H9 (cell line): Measurements from ENCODE around the gene PTPRN2. TPM values are rescaled to one million over a fixed set of nuclear protein-coding genes. Genes with fewer than 3 reads are reported as not detected.

Experiments
- DNase-seq: peaks from one replicate; pipeline ENCODE4 v3.0.0-alpha.2; 2017
- H2AFZ ChIP-seq: one replicate; pipeline ENCODE4 v1.6.1; 2013; ENCODE audit warnings: mild to moderate bottlenecking, low read length, control low read depth, moderate library complexity
- H2AK5ac ChIP-seq: 2 replicates; pipeline ENCODE4 v1.6.1; 2013; ENCODE audit warnings: low read length, control low read depth, mixed read lengths; ENCODE audit not compliant: insufficient read length
- H2BK120ac ChIP-seq: one replicate; pipeline ENCODE4 v1.6.1; 2013; ENCODE audit warnings: low read depth, mild to moderate bottlenecking, low read length, control low read depth, inconsistent platforms; ENCODE audit not compliant: poor library complexity, severe bottlenecking
- H2BK12ac ChIP-seq: 2 replicates; pipeline ENCODE4 v1.6.1; 2013; ENCODE audit warnings: low read length, control low read depth, mixed read lengths, low read depth; ENCODE audit not compliant: insufficient read length
- H2BK15ac ChIP-seq: 2 replicates; pipeline ENCODE4 v1.6.1; 2013; ENCODE audit warnings: low read depth, low read length, control low read depth
- H2BK20ac ChIP-seq: one replicate; pipeline ENCODE4 v1.6.1; 2013; ENCODE audit warnings: low read depth, mild to moderate bottlenecking, low read length, control low read depth, inconsistent platforms; ENCODE audit not compliant: poor library complexity, severe bottlenecking
- H2BK5ac ChIP-seq: 2 replicates; pipeline ENCODE4 v1.6.1; 2013; ENCODE audit warnings: low read length, control low read depth, mixed read lengths; ENCODE audit not compliant: insufficient read length
- H3K14ac ChIP-seq: 2 replicates; pipeline ENCODE4 v1.6.1; 2013; ENCODE audit warnings: low read length, control low read depth; ENCODE audit not compliant: insufficient read depth
- H3K18ac ChIP-seq: 2 replicates; pipeline ENCODE4 v1.6.1; 2013; ENCODE audit warnings: low read depth, mild to moderate bottlenecking, mixed read lengths, low read length, control low read depth; ENCODE audit not compliant: insufficient read length
- H3K23ac ChIP-seq: 2 replicates; pipeline ENCODE4 v1.6.1; 2013; ENCODE audit warnings: low read length, control low read depth, mixed read lengths, low read depth; ENCODE audit not compliant: insufficient read length
- H3K23me2 ChIP-seq: 2 replicates; pipeline ENCODE4 v1.6.1; 2013; ENCODE audit warnings: low read depth, mild to moderate bottlenecking, mixed read lengths, low read length, control low read depth; ENCODE audit not compliant: insufficient read length, poor library complexity, severe bottlenecking
- H3K27ac ChIP-seq: 2 replicates; pipeline ENCODE4 v1.5.1; 2013; ENCODE audit warnings: low read length, control low read depth, mixed read lengths, low read depth; ENCODE audit not compliant: insufficient read length
- H3K27me3 ChIP-seq: 2 replicates; pipeline ENCODE4 v1.6.1; 2013; ENCODE audit warnings: low read length, control low read depth, inconsistent platforms; ENCODE audit not compliant: insufficient read depth
- H3K4ac ChIP-seq: 2 replicates; pipeline ENCODE4 v1.6.1; 2013; ENCODE audit warnings: low read depth, mild to moderate bottlenecking, control low read depth, inconsistent platforms, low read length, moderate library complexity
- H3K4me1 ChIP-seq: 2 replicates; pipeline ENCODE4 v1.6.1; 2013; ENCODE audit warnings: low read length, control low read depth, inconsistent platforms; ENCODE audit not compliant: insufficient read depth
- H3K4me2 ChIP-seq: 2 replicates; pipeline ENCODE4 v1.6.1; 2013; ENCODE audit warnings: low read length, control low read depth, mixed read lengths; ENCODE audit not compliant: insufficient read length, insufficient read depth
- H3K56ac ChIP-seq: 2 replicates; pipeline ENCODE4 v1.6.1; 2013; ENCODE audit warnings: low read depth, mild to moderate bottlenecking, mixed read lengths, low read length, control low read depth; ENCODE audit not compliant: insufficient read length
- H3K79me1 ChIP-seq: 2 replicates; pipeline ENCODE4 v1.6.1; 2013; ENCODE audit warnings: low read depth, mild to moderate bottlenecking, moderate library complexity, low read length, control low read depth, inconsistent platforms; ENCODE audit not compliant: insufficient read depth, poor library complexity, severe bottlenecking
- H3K79me2 ChIP-seq: 2 replicates; pipeline ENCODE4 v1.6.1; 2013; ENCODE audit warnings: low read length, control low read depth, inconsistent platforms; ENCODE audit not compliant: insufficient read depth
- H3K9ac ChIP-seq: 2 replicates; pipeline ENCODE4 v1.6.1; 2013; ENCODE audit warnings: low read length, control low read depth, mixed read lengths; ENCODE audit not compliant: insufficient read length; ENCODE audit errors: extremely low read depth
- H3K9me3 ChIP-seq: one replicate; pipeline ENCODE4 v1.6.1; 2013; ENCODE audit warnings: low read depth, low read length, inconsistent platforms; ENCODE audit not compliant: control insufficient read depth
- H3T11ph ChIP-seq: one replicate; pipeline ENCODE4 v1.6.1; 2013; ENCODE audit warnings: mild to moderate bottlenecking, low read length, control low read depth, inconsistent platforms
- H4K20me1 ChIP-seq: one replicate; pipeline ENCODE4 v1.6.1; 2013; ENCODE audit not compliant: control insufficient read depth, insufficient read length, insufficient read depth
- H4K5ac ChIP-seq: 2 replicates; pipeline ENCODE4 v1.6.1; 2013; ENCODE audit warnings: low read depth, mild to moderate bottlenecking, mixed read lengths, low read length, control low read depth; ENCODE audit not compliant: insufficient read length
- H4K8ac ChIP-seq: replicated peaks from 2 replicates; pipeline ENCODE4 v1.6.1; 2013; ENCODE audit warnings: low read length, control low read depth, mixed read lengths, low read depth; ENCODE audit not compliant: insufficient read length
- H4K91ac ChIP-seq: 2 replicates; pipeline ENCODE4 v1.6.1; 2013; ENCODE audit warnings: low read depth, mild to moderate bottlenecking, moderate library complexity, mixed read lengths, low read length, control low read depth; ENCODE audit not compliant: insufficient read length
- H3K27ac Mint-ChIP-seq, 3 experiments: 2 replicates in 2 of 3; 3 replicates in 1 of 3; pipeline ENCODE4 v1.8.0; 2020 to 2021; ENCODE audit warnings: mixed read lengths in 3 of 3, mild to moderate bottlenecking in 1 of 3, moderate library complexity in 1 of 3
- H3K27me3 Mint-ChIP-seq: 2 replicates; pipeline ENCODE4 v1.8.0; 2021; ENCODE audit warnings: low read depth, mild to moderate bottlenecking, moderate library complexity, mixed read lengths
- H3K36me3 Mint-ChIP-seq, 3 experiments: 2 replicates in 2 of 3; 3 replicates in 1 of 3; pipeline ENCODE4 v1.8.0; 2020 to 2021; ENCODE audit warnings: low read depth in 3 of 3, mixed read lengths in 3 of 3; ENCODE audit not compliant: insufficient read depth in 1 of 3
- H3K4me1 Mint-ChIP-seq, 2 experiments: 2 replicates each; pipeline ENCODE4 v1.8.0; 2020; ENCODE audit warnings: mixed read lengths in 2 of 2
- H3K4me3 Mint-ChIP-seq, 2 experiments: 2 replicates in 1 of 2; 3 replicates in 1 of 2; pipeline ENCODE4 v1.8.0; 2020 to 2021; ENCODE audit warnings: mild to moderate bottlenecking in 2 of 2, mixed read lengths in 2 of 2, moderate library complexity in 1 of 2
- H3K9me3 Mint-ChIP-seq, 2 experiments: 2 replicates in 1 of 2; 3 replicates in 1 of 2; pipeline ENCODE4 v1.8.0; 2020; ENCODE audit warnings: mild to moderate bottlenecking in 2 of 2, mixed read lengths in 2 of 2, moderate library complexity in 1 of 2
- WGBS: extraction: QIAGEN DNeasy Blood & Tissue Kit; methylation state at CpG from one replicate; pipeline ENCODE4 v1.1.7; 2013; ENCODE audit warnings: missing lambda C conversion rate, low lambda C conversion rate, mixed read lengths; ENCODE audit not compliant: insufficient read length; ENCODE audit errors: extremely low coverage; 5-methylcytosine and 5-hydroxymethylcytosine counted together
- total RNA-seq: library from RNA; stranded (reverse); gene quantifications from 2 replicates; pipeline ENCODE4 v1.2.1, GENCODE V29; 2021
- TF ChIP-seq, protein P1 (sequence below): fragments of 200-600 bp; sonication (generic); conservative IDR thresholded peaks from 3 replicates; pipeline ENCODE4 v1.8.0; 2021; ENCODE audit warnings: antibody characterized with exemption, mild to moderate bottlenecking

Gene PTPRN2
- total RNA-seq, 1 experiment from 2014 or later, result 5.2 TPM

- Histone ChIP-seq H3K9ac (no peak overlapping the region), H2BK120ac (no peak overlapping the region), H3K27ac (no peak overlapping the region), H3K79me1 (no peaks in the 10 kb centered on the region), H2BK20ac (no peak overlapping the region), H3K18ac (peak overlapping the region; percentile 39), H2BK5ac (no peak overlapping the region), H4K91ac (no peak overlapping the region), H4K5ac (no peak overlapping the region), H2BK12ac (no peak overlapping the region), H2AFZ (no peak overlapping the region), H2AK5ac (no peak overlapping the region), H2BK15ac (no peak overlapping the region), H3K23ac (no peak overlapping the region), H3K79me2 (no peaks in the 10 kb centered on the region), H3K4me2 (no peak overlapping the region), H3K9me3 (no peaks in the 10 kb centered on the region), H3K27me3 (no peaks in the 10 kb centered on the region), H3K23me2 (no peaks in the 10 kb centered on the region), H3K14ac (no peak overlapping the region), H3K4ac (no peak overlapping the region), H3K4me1 (no peaks in the 10 kb centered on the region; the same call in 1 of the 2 replicates), H3K56ac (no peak overlapping the region), H4K8ac (no peak overlapping the region), H3T11ph (no peak overlapping the region), H4K20me1 (no peaks in the 10 kb centered on the region)
- peaks cover 12% of the 10 kb centered on the region for H3K27me3 Mint-ChIP-seq
- peaks cover 16% of the 10 kb centered on the region in 2 experiments; a peak in 4 of 5 replicates for H3K9me3 Mint-ChIP-seq
- DNase-seq, result no peak
- peak overlapping the region in 1 of 3 experiments; percentile 8; a peak in 1 of 7 replicates for H3K27ac Mint-ChIP-seq
- TF ChIP-seq, protein P1, sequence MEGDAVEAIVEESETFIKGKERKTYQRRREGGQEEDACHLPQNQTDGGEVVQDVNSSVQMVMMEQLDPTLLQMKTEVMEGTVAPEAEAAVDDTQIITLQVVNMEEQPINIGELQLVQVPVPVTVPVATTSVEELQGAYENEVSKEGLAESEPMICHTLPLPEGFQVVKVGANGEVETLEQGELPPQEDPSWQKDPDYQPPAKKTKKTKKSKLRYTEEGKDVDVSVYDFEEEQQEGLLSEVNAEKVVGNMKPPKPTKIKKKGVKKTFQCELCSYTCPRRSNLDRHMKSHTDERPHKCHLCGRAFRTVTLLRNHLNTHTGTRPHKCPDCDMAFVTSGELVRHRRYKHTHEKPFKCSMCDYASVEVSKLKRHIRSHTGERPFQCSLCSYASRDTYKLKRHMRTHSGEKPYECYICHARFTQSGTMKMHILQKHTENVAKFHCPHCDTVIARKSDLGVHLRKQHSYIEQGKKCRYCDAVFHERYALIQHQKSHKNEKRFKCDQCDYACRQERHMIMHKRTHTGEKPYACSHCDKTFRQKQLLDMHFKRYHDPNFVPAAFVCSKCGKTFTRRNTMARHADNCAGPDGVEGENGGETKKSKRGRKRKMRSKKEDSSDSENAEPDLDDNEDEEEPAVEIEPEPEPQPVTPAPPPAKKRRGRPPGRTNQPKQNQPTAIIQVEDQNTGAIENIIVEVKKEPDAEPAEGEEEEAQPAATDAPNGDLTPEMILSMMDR, result no peak
- WGBS, result no CpG with 5 or more reads among the region's 8 CpGs
- no peak overlapping the region for H3K4me3 Mint-ChIP-seq
- peaks cover 14 to 18% of the 10 kb centered on the region in 2 experiments for H3K4me1 Mint-ChIP-seq
- peaks cover 1 to 20% (median 3%) of the 10 kb centered on the region in 3 experiments; a peak in 5 of 7 replicates for H3K36me3 Mint-ChIP-seq
Observed at GRCh38 chr7:158454631-158455030, 133.0 kb downstream of the PTPRN2 start.
